A172 (cell line): ENCODE data around the gene PIP4K2A. TPM values are rescaled to one million over a fixed set of nuclear protein-coding genes. Genes with fewer than 3 reads are reported as not detected.
"Not testable (repeated sequence)": the region's sequence is repeated elsewhere in the genome, so short reads cannot be mapped to it uniquely, and the experiment has no call there.

Experiments
- DNase-seq: peaks from one replicate; pipeline ENCODE4 v3.0.0-alpha.2; 2015; ENCODE audit warnings: low spot score
- total RNA-seq: library from RNA; depleted of rRNA; stranded (reverse); fragments of >200 nt; shearing (Covaris generic); gene quantifications from 2 replicates; pipeline ENCODE4 v1.2.3, GENCODE V29; 2014

Gene PIP4K2A
- total RNA-seq, 1 experiment from 2014 or later, result 74.9 TPM

- DNase-seq, result not testable (repeated sequence)
These were observed 200.0 kb downstream of the PIP4K2A start for GRCh38 chr10:22514414-22514758.

- not testable (repeated sequence) for DNase-seq
These were observed 200.6 kb downstream of the PIP4K2A start for GRCh38 chr10:22513483-22514413.

- DNase-seq, result not testable (repeated sequence)
These were observed 202.4 kb downstream of the PIP4K2A start for GRCh38 chr10:22512015-22512414.

GRCh38 chr10:22508214-22508613 is 206.2 kb downstream of the PIP4K2A start:
- not testable (repeated sequence) for DNase-seq

GRCh38 chr10:22505911-22506685 is 208.3 kb downstream of the PIP4K2A start:
- DNase-seq, result peak; percentile 22

GRCh38 chr10:22504766-22505165 is 209.6 kb downstream of the PIP4K2A start:
- no peak for DNase-seq

GRCh38 chr10:22503315-22504088 is 210.9 kb downstream of the PIP4K2A start:
- peak; percentile 88 for DNase-seq

GRCh38 chr10:22501863-22502262 is 212.5 kb downstream of the PIP4K2A start:
- DNase-seq, result no peak

- DNase-seq, result no peak
These were observed 213.0 kb downstream of the PIP4K2A start for GRCh38 chr10:22501413-22501812.

GRCh38 chr10:22500656-22501340 is 213.6 kb downstream of the PIP4K2A start:
- no peak for DNase-seq

- DNase-seq, result not testable (repeated sequence)
These were observed 214.4 kb downstream of the PIP4K2A start for GRCh38 chr10:22499973-22500372.

- no peak for DNase-seq
These were observed 219.0 kb downstream of the PIP4K2A start for GRCh38 chr10:22495396-22495795.

- DNase-seq, result no peak
These were observed 220.4 kb downstream of the PIP4K2A start for GRCh38 chr10:22494007-22494406.

- DNase-seq, result no peak
These were observed 222.3 kb downstream of the PIP4K2A start for GRCh38 chr10:22491931-22492615.

- no peak for DNase-seq
These were observed 222.9 kb downstream of the PIP4K2A start for GRCh38 chr10:22491480-22491879.

- DNase-seq, result no peak
These were observed 224.4 kb downstream of the PIP4K2A start for GRCh38 chr10:22489975-22490374.

GRCh38 chr10:22489467-22489866 is 224.9 kb downstream of the PIP4K2A start:
- no peak for DNase-seq

- DNase-seq, result no peak
These were observed 227.9 kb downstream of the PIP4K2A start for GRCh38 chr10:22486431-22486830.
